ENCODE data around the gene ZNF181. TPM values are rescaled to one million over a fixed set of nuclear protein-coding genes. Genes with fewer than 3 reads are reported as not detected.

Gene ZNF181
- 16.4 and 19.2 TPM in 2 replicates for total RNA-seq

GRCh38 chr19:34733746-34734536, at the start of gene ZNF181:
Gene ZNF181 (plus strand): TSS chr19:34734243. CDS start chr19:34735038, 795 bp downstream.

GRCh38 chr19:34772697-34773554, 38.9 kb downstream of the ZNF181 start, which contains the start of gene ZNF599:
Gene ZNF599 (minus strand): TSS chr19:34773215. CDS start chr19:34772841, 374 bp downstream.

Other genes starting within 250 kb of the ZNF181 start
- 0.17 and 0.29 TPM in 2 replicates for gene SCGB2B2, start 57.1 kb upstream of the ZNF181 start, total RNA-seq
- gene ZNF302, start 56.6 kb upstream of the ZNF181 start, total RNA-seq: 14.1 and 22.1 TPM in 2 replicates
- gene ZNF599, start 39.0 kb downstream of the ZNF181 start, total RNA-seq: 8.8 and 9.5 TPM in 2 replicates
- gene ZNF30, start 192.7 kb downstream of the ZNF181 start, total RNA-seq: 2.9 and 3.6 TPM in 2 replicates
- gene ZNF792, start 230.0 kb downstream of the ZNF181 start, total RNA-seq: 5.1 and 5.2 TPM in 2 replicates

All from smooth muscle cell of trachea (primary cell).